NCI-H1694 (cell line): ENCODE data around the gene FXYD7.
"Not testable (repeated sequence)": the region's sequence is repeated elsewhere in the genome, so short reads cannot be mapped to it uniquely, and the experiment has no call there.

ENCODE experiments used
- DNase-seq: peaks from one replicate; lab custom pipeline; 2025; lab: John Stamatoyannopoulos, UW

Gene FXYD7

DNA sequence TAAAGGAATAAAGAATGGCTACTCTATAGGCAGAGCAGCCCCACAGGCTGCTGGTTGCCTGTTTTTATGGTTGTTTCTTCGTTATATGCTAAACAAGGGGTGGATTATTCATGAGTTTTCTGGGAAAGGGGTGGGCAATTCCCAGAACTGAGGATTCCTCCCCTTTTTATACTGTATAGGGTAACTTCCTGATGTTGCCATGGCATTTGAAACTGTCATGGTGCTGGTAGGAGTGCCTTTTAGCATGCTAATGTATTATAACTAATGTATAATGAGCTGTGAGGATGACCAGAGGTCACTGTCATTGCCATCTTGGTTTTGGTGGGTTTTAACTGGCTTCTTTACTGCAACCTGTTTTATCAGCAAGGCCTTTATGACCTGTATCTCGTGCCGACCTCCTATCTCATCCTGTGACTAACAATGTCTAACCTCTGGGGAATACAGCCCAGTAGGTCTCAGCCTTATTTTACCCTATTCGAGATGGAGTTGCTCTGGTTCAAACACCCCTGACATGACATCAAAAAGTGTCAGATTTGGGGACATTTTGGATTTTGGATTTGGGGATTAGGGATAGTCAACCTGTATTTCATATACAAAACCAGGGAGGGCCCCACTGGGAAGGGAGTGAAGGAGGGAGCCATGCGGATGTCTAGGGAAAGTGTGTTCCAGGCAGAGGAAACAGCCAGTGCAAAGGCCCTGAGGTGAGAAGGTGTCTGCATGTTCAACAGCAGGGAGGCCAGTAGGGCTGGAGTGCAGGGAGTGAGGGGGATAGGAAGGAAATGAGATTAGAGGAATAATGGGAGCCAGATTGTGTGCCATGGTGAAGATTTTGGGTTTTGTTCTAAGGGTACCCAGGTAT, 22.4 kb downstream of the FXYD7 start:
- no peak for DNase-seq

GRCh38 chr19:35166100-35167063, 23.3 kb downstream of the FXYD7 start:
- DNase-seq = no peak

DNA sequence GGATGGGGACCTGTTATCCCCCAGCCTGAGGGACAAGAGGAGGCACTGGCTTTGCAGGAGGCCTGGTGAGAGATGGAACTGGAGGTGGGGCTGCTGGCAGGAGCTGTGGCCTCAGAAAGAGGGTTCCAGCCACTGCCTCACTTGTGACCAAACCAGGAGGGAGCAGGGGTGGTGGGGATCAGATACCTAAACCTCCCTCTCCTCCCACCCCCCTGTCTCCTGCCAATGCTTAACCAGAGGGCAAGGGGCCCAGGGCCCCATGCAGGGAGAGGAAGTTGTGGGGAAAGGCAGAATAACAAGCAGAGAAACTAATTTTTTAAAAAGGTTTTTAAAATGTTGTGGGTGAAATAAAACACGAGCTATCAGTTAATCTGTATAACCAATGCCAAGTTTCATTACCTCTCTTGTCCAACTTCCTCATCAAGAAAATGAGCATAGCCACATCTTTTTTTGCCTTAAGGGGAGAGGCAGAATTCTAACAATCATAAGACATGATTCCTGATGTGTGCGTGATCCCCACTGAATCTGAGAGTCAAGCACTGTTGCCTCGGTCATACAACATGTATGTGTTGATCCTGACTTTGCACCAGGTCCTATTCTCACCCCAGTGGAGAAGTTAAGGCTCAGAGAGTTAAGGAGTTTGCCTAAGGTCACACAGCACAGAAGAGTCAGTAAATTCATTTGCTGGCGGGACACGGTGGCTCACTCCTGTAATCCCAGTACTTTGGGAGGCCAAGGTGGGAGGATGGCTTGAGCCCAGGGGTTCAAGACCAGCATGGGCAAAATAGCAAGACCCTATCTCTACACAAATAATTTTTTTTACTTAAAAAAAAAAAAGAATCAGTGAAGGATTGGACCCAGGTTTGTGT, 24.4 kb downstream of the FXYD7 start:
- DNase-seq = no peak

GRCh38 chr19:35168196-35168595, 25.1 kb downstream of the FXYD7 start:
- DNase-seq = no peak

DNA sequence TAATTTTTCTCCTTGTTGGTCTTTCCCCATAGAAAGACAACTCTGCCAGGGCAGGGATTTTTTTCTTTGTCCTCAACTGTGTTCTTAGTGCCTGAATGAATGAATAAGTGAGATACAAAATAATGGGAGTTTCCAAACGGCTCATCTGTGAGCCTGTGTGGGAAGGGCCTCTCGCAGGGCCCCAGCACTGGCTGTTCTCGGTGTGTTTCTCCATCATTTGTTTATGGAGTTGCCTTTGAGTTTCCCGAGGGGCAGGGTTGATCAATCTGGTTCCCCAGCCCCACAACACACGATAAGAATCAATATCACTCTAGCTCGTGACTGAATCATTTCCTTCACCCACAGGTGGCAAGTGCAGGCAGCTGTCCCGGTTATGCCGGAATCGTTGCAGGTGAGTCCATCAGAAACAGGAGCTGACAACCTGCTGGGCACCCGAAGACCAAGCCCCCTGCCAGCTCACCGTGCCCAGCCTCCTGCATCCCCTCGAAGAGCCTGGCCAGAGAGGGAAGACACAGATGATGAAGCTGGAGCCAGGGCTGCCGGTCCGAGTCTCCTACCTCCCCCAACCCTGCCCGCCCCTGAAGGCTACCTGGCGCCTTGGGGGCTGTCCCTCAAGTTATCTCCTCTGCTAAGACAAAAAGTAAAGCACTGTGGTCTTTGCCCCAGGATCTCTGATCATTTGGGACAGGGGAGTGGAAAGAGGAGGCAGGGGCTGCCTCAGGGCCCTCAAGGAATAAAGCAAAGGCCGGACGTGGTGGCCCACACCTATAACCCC, 26.4 kb downstream of the FXYD7 start:
- no peak for DNase-seq

DNA sequence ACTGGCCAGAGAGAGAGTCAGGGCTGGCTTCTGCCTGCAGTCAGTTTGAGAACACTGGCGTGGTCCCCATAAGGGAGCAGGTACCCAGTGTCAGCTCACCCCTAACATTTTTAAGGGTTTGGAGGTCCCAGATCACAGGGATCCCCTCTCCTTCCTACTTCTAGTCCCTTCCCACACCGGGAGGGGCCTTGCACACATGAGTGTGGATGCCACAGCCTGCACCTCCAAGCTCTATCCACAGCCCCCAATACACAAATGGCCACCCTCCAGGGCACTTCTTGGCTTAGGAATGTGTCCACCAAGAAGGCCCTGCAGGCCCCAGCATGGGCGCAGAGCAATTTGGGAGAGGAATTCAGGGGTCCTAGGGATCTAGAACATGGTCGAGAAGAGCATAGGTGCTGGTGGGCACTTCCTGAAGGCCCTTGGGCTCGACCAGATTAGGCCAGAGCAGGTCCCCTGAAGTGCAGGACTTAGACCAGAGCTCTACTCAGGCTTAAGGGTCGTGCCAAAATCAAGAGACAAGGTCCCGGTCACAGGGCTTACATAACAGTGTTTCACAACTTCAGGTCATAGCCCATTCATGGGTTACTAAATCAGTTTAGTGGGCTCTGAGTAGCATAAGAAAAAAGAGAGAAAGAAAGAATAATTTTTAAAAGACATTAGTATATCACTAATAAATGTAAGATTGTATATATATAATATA, 27.5 kb downstream of the FXYD7 start:
- DNase-seq = no peak

GRCh38 chr19:35171730-35172129, 28.7 kb downstream of the FXYD7 start:
- DNase-seq = no peak

GRCh38 chr19:35174226-35174625, 31.2 kb downstream of the FXYD7 start:
- no peak for DNase-seq

DNA sequence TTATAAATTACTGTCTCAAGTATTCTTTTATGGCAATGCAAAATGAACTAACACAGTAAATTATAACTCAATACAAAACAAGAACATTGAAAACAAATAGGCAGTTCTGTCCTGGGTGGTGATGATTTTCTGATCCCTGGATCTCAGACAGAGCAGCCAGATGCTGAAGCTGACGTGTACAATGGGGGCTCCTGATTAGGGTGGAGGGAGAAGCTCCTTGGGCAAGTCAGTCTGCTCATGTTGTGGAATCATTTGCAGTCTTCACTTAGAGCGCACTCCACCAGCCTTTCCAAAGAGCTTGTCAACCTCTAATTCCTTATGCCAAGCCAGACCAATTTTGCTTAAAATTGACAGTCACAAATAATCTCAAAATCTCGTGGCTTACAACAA, 33.1 kb downstream of the FXYD7 start:
- DNase-seq = no peak

DNA sequence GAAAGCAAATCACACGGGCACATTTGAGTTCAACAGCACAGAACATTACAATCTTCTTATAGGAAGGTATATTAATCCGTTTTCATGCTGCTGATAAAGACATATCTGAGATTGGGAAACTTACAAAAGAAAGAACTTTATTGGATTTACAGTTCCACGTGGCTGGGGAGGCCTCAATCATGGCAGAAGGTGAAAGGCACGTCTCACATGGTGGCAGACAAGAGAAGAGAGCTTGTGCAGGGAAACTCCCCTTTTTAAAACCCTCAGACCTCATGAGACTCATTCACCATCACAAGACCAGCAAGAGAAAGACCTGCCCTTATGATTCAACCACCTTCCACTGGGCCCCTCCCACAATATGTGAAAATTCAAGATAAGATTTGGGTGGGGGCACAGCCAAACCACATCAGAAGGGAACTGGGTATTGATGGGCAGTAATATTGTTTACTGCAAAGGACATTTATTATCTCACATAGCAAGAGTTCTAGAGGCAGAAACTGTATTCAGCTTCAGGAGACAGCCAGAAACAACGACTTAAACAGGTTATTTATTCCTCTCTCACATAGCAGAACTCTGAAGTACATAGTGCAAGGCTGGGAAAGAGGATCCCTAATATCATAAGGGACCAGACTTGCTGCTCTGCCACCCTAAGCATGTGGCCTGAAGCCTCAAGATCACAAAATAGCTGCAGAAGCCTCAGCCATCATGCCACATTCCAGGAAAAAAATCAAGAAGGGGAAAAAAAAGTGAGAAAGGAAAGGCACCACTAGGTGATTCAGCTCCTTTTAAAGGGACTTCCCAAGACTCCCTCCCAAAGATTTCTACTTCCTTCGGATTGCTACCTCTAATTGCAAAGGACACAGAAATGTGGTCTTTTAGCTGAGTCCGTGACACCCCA, 34.6 kb downstream of the FXYD7 start:
- no peak for DNase-seq

DNA sequence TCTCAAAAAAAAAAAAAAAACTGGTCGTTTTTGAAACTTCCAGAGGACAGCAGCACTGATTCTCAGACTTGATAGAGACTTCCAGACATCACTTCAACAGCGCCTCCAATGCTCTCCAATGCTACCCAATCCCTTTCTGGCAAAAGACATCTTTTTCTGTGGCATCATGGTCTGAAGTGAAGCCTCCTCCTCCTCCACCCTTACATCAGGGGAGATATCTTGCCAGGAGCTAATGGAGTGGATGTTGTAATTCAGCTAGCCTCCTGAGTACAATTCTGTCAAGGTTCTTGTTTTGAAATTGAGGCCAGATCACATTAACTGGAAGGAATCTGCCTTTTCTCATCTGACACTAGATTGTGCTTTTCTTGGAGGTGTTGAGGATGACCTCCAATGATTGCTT, 35.6 kb downstream of the FXYD7 start:
- no peak for DNase-seq

- DNase-seq = no peak
Observed at GRCh38 chr19:35179830-35180229, 36.8 kb downstream of the FXYD7 start.

- no peak for DNase-seq
Observed at GRCh38 chr19:35181387-35181786, 38.3 kb downstream of the FXYD7 start.

DNA sequence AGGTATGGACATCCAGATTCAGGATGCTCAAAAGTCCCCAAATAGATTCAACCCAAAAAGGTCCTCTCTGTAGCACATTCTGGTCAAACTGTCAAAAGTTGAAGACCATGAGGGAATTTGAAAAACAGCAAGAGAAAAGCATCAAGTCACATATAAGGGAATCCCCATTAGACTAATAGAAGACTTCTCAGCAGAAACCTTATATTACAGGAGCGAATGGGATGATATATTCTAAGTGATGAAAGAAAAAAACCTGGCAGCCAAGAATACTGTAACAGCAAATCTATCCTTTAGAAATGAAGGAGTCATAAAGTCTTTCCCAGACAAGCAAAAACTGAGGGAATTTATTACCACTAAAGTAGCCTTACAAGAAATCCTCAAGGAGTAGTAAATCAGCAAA, 41.2 kb downstream of the FXYD7 start:
- no peak for DNase-seq

- no peak for DNase-seq
Observed at GRCh38 chr19:35184884-35185283, 41.8 kb downstream of the FXYD7 start.

DNA sequence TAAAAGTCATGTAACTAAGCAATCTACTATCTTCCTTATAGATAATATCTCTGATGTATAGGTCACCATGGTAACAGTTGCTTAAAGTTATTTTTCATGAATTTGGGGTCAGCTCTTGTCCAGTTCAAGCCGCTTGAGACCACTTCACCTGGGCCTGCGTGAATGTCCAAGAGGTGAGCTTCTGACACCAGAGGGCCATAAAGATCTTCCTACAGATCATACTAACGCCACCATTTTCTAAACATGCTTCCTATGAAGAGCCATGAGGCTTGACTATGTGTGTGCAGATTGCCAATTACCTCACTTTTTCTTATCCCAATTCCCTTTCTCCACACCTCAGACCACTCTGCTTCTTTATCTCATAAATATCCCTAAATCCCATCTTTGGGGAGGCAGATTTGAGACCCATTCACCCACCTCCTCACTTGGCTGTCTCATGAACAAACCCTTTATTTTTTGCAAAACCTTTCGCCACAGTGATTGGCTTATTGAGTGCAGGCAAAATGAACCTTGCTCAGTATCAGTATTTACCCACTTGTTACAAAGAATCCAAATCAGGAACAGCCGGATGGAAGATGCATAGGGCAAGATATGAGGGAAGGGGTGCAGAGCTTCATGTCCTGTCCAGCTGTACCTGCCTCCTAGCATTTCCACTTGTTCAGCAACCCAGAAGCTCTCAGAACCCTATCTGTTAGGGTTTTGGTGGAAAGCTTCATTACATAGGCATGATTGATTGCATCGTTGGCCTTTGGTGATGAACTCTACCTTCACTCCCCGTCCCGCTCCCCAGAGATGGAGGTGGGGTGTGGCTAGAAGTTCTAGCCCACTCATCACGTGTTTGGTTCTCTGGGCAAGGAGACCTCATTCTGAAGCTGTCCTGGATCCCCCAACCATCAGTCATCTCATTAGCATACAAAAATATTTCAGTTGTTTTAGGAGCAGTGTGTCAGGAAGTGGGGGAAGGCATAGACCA, 51.2 kb downstream of the FXYD7 start:
- DNase-seq = no peak

DNA sequence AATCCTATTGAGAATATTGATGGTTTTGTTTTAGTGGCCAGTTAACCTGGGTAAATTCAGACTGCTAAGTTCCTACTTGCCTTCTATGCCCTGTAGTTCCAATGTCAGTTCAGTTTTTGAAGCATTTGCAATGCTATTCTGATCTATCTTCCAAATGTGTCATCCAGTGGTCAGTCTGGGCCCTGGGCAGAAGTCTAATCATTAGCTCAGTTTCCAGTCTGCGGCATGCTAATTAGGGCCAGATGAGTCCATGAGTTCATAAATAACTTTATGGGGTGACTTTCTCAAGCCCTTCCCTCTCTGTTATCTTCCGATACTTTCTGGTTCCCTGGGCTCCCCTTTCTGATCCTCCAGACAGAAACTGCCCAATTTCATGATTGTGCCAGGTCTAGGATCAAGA, 52.8 kb downstream of the FXYD7 start:
- DNase-seq = no peak

DNA sequence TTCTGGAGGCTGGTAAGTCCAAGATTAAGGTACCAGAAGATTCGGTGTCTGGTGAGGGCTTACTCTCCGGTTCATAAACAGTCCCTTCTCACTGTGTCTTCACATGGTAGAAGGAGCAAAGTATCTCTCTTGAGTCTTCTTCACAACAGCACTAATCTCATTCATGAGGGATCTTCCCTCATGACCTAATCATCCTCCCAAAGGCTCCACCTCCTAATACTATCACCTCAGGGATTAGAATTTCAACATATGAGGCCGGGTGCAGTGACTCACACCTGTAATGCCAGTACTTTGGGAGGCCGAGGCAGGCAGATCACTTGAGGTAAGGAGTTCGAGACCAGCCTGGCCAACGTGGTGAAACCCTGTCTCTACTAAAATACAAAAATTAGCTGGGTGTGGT, 53.8 kb downstream of the FXYD7 start:
- not testable (repeated sequence) for DNase-seq
